ENCODE results near the gene TUBB2B.
A peak's percentile ranks its signal among the peaks of the same experiment; 100 is the strongest.

Gene TUBB2B

DNA sequence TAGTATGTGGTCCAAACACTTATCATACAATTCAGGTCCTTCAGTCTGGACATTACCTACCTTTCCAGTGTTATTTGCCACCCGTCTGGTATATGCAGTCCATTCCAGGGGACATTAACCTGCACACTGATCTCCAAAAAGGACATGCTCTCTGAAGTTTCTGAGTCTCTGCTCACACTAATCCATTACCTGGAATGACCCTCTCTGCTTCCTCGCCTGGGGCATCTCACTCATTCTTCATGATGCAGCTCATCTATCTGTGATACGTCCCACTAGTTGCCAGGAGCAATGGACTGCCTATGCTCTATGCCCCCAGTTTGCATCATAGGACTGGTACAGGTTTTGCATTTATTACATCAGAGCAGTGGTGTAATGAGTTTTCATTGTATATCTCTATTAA, 5.9 kb upstream of the TUBB2B start:
- TF ChIP-seq, protein P1, sequence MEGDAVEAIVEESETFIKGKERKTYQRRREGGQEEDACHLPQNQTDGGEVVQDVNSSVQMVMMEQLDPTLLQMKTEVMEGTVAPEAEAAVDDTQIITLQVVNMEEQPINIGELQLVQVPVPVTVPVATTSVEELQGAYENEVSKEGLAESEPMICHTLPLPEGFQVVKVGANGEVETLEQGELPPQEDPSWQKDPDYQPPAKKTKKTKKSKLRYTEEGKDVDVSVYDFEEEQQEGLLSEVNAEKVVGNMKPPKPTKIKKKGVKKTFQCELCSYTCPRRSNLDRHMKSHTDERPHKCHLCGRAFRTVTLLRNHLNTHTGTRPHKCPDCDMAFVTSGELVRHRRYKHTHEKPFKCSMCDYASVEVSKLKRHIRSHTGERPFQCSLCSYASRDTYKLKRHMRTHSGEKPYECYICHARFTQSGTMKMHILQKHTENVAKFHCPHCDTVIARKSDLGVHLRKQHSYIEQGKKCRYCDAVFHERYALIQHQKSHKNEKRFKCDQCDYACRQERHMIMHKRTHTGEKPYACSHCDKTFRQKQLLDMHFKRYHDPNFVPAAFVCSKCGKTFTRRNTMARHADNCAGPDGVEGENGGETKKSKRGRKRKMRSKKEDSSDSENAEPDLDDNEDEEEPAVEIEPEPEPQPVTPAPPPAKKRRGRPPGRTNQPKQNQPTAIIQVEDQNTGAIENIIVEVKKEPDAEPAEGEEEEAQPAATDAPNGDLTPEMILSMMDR (IDR thresholded peaks at IDR 0.05; ENCODE audit: low read depth, low read length, missing control alignments): no peak
- DNase-seq (ENCODE audit: low read depth): no peak
- H3K4me3 ChIP-seq (ENCODE audit: low read depth, low read length): no peak overlapping the region

DNA sequence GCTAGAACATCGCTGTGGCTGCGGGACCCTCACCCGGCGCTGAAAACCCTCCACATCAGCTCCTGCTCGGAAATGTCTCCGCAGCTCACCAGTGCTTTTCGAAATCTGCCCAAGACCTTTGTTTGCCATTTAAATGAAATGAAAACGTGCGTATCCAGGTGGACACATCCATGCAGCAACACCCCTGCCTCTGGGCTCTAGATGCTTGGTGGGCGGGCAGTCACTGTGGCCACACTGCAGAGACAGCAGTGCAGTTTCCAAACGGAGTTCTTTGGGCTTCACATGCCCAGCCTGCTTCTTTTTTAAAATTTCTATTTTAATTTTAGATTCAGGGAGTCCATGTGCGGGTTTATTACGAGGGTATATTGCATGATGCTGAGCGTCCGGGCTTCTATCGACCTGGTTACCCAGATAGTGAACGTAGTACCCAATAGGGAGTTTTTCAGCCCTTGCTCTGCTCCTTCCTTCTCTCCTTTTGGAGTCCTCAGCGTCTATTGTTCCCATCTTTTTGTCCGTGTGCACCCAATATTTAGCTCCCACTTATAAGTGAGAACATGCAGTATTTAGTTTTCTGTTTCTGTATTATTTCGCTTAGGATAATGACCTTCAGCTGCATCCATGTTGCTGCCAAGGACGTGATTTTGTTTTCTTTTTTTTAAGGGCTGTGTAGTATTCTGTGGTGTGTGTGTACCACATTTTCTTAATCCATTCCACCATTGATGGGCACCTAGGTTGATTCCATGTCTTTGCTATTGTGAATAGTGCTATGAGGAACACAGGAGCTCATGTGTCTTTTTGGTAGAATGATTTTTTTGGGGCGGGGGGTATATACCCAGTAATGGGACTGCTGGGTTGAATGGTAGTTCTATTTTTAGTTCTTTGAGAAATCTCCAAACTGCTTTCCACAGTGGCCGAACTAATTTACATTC, 4.8 kb upstream of the TUBB2B start:
- no peak for DNase-seq (ENCODE audit: low read depth)
- TF ChIP-seq, protein P1 (IDR thresholded peaks at IDR 0.05; ENCODE audit: low read depth, low read length, missing control alignments): no peak
- no peak overlapping the region for H3K4me3 ChIP-seq (ENCODE audit: low read depth, low read length)

DNA sequence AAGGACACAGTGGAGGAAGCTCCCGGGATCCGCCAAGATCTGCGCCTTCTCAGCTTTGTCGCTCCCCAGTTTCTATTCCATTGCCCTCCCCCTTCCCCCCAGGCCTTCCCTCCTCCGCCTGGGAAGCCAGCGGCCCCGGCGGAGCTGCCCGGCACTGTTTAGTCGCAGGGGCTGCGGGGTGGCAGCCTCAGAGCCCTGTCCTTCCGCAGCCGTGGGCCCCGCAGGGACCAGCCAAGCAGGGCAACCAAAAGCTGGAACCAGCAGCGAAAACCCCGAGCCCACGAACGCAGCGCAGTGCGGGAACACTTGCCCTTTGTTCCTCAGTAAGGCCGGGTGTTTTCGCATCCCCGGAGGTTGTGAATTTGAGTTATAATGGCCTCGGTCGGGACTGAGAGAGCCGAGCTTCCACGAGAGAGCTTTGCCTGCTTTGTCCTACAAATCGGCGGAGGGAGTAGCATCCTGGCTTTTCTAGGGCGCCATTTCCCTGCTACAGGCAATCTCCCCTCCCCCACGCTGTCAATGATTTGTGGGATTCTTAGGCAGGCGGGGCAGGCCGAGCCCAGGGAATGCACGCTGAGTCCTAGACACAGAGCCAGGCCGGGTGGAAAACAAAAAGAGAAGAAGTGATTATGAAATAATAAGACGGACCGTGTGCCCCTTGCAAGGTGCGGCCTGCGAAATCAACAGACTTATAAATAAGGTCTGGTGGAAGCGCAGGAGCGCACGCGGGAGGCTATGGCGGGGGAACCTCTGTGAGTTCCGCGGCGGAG, 4.0 kb upstream of the TUBB2B start:
- no peak for DNase-seq (ENCODE audit: low read depth)
- TF ChIP-seq, protein P1 (IDR thresholded peaks at IDR 0.05; ENCODE audit: low read depth, low read length, missing control alignments): no peak
- peak overlapping the region; percentile 10; the same call in 1 of the 2 replicates for H3K4me3 ChIP-seq (ENCODE audit: low read depth, low read length)

DNA sequence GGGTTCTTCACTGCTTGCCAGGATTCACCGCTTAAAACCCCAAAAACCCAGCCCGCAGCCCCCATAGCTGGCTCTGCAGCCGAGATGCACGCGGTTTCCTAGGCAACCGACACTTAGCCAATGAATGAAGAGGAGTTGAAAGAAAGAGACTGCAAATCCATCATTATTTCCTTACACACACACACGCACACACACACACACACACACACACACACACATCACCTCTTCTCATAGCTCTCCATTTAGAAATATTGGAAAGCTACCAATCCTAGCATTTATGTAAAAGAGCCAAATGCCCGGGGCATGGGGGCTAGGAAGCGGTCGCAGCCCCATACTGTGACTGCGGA, 3.4 kb upstream of the TUBB2B start:
- H3K4me3 ChIP-seq (ENCODE audit: low read depth, low read length): no peak overlapping the region
- no peak for DNase-seq (ENCODE audit: low read depth)
- TF ChIP-seq, protein P1 (IDR thresholded peaks at IDR 0.05; ENCODE audit: low read depth, low read length, missing control alignments): no peak

DNA sequence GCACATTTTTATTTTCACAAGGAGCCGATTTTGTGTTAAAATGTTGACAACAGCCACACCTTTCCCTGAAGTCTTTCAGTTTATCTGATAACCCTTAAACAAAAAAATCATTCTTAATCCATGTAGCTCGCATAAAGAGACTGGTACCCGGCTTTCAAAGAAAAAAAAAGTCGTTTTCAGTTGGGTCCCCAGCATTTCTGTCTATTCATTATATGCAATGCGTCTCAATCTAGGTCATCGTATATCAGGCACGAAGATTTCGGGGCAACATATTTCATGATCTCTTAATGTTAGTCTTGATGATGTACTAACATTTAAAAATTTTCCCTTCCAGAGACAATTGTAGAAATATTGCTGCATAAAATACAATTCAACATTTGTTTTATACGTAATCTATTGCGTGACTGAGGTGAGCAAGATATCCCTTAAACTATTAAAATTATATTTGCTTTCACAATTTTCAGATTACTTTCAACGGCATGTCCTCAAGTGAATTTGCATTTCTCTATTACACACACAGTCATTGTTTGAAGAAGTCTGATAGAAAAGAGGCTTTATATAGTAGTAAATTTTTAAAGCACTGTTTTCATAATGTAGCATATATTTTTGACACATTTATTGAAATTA, 2.9 kb upstream of the TUBB2B start:
- H3K4me3 ChIP-seq (ENCODE audit: low read depth, low read length): no peak overlapping the region
- TF ChIP-seq, protein P1 (IDR thresholded peaks at IDR 0.05; ENCODE audit: low read depth, low read length, missing control alignments): no peak
- no peak for DNase-seq (ENCODE audit: low read depth)

DNA sequence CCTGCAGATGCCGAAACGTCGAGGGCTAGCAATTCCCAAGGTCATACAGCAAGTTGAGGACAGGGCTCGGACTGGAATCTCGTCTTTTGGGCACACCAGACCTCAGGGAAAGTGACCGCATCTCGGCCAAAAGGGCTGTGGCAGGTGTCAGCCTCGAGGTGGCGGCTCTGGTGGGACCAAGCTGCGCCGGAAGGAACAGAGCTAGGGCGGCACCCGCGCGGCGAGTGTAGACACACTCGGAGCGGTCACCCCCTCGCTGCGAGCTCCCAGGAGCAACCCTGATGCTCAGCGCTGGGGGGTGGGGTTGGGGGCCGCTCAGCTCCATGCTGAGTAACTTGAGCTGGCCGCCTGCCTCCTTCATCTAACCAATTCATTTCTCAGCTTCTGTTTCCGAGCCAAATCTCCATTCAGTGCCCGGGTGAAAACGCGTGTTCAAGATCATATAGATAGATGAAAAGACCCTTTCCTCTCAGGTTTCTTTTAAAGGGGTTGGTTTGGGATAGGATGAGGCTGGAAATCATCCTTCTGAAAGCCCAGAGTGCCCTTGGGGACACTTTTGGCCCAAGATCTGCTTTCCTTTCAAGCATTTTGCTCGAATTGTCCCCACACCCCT, 2.2 kb upstream of the TUBB2B start:
- TF ChIP-seq, protein P1 (IDR thresholded peaks at IDR 0.05; ENCODE audit: low read depth, low read length, missing control alignments): no peak
- no peak for DNase-seq (ENCODE audit: low read depth)
- H3K4me3 ChIP-seq (ENCODE audit: low read depth, low read length): peak overlapping the region; percentile 48

Data from GM12864 (cell line).